ENCODE results near the gene GPR39.
"Not testable (repeated sequence)": the region's sequence is repeated elsewhere in the genome, so short reads cannot be mapped to it uniquely, and the experiment has no call there.

GPR39 gene

GRCh38 chr2:132503701-132504100, 87.1 kb downstream of the GPR39 start:
- DNase-seq = no peak

GRCh38 chr2:132515010-132515409, 98.4 kb downstream of the GPR39 start:
- no peak for DNase-seq

GRCh38 chr2:132517386-132517785, 100.8 kb downstream of the GPR39 start:
- no peak for DNase-seq

- no peak for DNase-seq
Measured at GRCh38 chr2:132518302-132518701, 101.7 kb downstream of the GPR39 start.

GRCh38 chr2:132519566-132519965, 103.0 kb downstream of the GPR39 start:
- no peak for DNase-seq

GRCh38 chr2:132521341-132521740, 104.7 kb downstream of the GPR39 start:
- DNase-seq = no peak

GRCh38 chr2:132522901-132523300, 106.3 kb downstream of the GPR39 start:
- DNase-seq = no peak

- DNase-seq = not testable (repeated sequence)
Measured at GRCh38 chr2:132537061-132537460, 120.5 kb downstream of the GPR39 start.

GRCh38 chr2:132538331-132538855, 121.8 kb downstream of the GPR39 start:
- no peak for DNase-seq

- no peak for DNase-seq
Measured at GRCh38 chr2:132540166-132540565, 123.6 kb downstream of the GPR39 start.

- DNase-seq = no peak
Measured at GRCh38 chr2:132542953-132543569, 126.5 kb downstream of the GPR39 start.

GRCh38 chr2:132544006-132544630, 127.5 kb downstream of the GPR39 start:
- no peak for DNase-seq

- peak in 1 of 2 experiments; percentile 11 for DNase-seq
Measured at GRCh38 chr2:132547090-132547687, 130.6 kb downstream of the GPR39 start.

- DNase-seq = no peak
Measured at GRCh38 chr2:132549935-132550670, 133.5 kb downstream of the GPR39 start.

- no peak for DNase-seq
Measured at GRCh38 chr2:132550946-132551345, 134.3 kb downstream of the GPR39 start.

- DNase-seq = no peak
Measured at GRCh38 chr2:132557694-132558093, 141.1 kb downstream of the GPR39 start.

GRCh38 chr2:132559326-132559725, 142.7 kb downstream of the GPR39 start:
- no peak for DNase-seq

GRCh38 chr2:132559921-132560320, 143.3 kb downstream of the GPR39 start:
- DNase-seq = no peak

GRCh38 chr2:132560562-132560961, 144.0 kb downstream of the GPR39 start:
- DNase-seq = no peak

GRCh38 chr2:132562245-132562644, 145.6 kb downstream of the GPR39 start:
- DNase-seq = no peak

- no peak for DNase-seq
Measured at GRCh38 chr2:132564065-132564464, 147.5 kb downstream of the GPR39 start.

- DNase-seq = no peak
Measured at GRCh38 chr2:132566379-132566778, 149.8 kb downstream of the GPR39 start.

- no peak for DNase-seq
Measured at GRCh38 chr2:132567682-132568081, 151.1 kb downstream of the GPR39 start.

- DNase-seq = no peak
Measured at GRCh38 chr2:132568656-132569055, 152.1 kb downstream of the GPR39 start.
